Measurements from ENCODE around the gene TOR1A.
A peak's percentile ranks its signal among the peaks of the same experiment; 100 is the strongest.

TOR1A gene

GRCh38 chr9:129845373-129845772 is 21.4 kb upstream of the TOR1A start:
- Histone ChIP-seq H3K4me1 (ENCODE audit: control insufficient read depth, low read length) (no peaks in the 10 kb centered on the region), H3K27me3 (ENCODE audit: control insufficient read depth, low read length) (no peaks in the 10 kb centered on the region), H3K27ac (ENCODE audit: low read depth, low read length) (no peak overlapping the region), H3K79me2 (ENCODE audit: control insufficient read depth, low read length) (no peaks in the 10 kb centered on the region), H3F3A (ENCODE audit: control insufficient read depth, insufficient read depth) (no peaks in the 10 kb centered on the region), H3K9me3 (ENCODE audit: control insufficient read depth, insufficient read depth, low read length) (no peaks in the 10 kb centered on the region), H3K9me2 (replicated peaks; ENCODE audit: control insufficient read depth, low read length) (no peaks in the 10 kb centered on the region), H3K4me2 (ENCODE audit: low read length) (no peak overlapping the region), H4K20me1 (ENCODE audit: control insufficient read depth, insufficient read depth, low read depth, low read length) (no peaks in the 10 kb centered on the region), H3K4me3 (ENCODE audit: low read length) (no peak overlapping the region), H3K36me3 (ENCODE audit: control insufficient read depth, low read length) (no peaks in the 10 kb centered on the region)
- TF ChIP-seq CTCF (IDR thresholded peaks at IDR 0.05; ENCODE audit: low read depth, low read length, poor library complexity, severe bottlenecking) (no peak), EZH2phosphoT487 (IDR thresholded peaks at IDR 0.05; ENCODE audit: borderline replicate concordance, low read length) (no peak)

GRCh38 chr9:129841071-129841470 is 17.1 kb upstream of the TOR1A start:
- H3K27ac ChIP-seq (ENCODE audit: low read depth, low read length): no peak overlapping the region
- no peaks in the 10 kb centered on the region for H3K27me3 ChIP-seq (ENCODE audit: control insufficient read depth, low read length)
- TF ChIP-seq EZH2phosphoT487 (IDR thresholded peaks at IDR 0.05; ENCODE audit: borderline replicate concordance, low read length): no peak
- TF ChIP-seq CTCF (IDR thresholded peaks at IDR 0.05; ENCODE audit: low read depth, low read length, poor library complexity, severe bottlenecking): no peak
- no peak overlapping the region for H3K4me3 ChIP-seq (ENCODE audit: low read length)
- no peaks in the 10 kb centered on the region for H3K36me3 ChIP-seq (ENCODE audit: control insufficient read depth, low read length)
- no peaks in the 10 kb centered on the region for H3K9me3 ChIP-seq (ENCODE audit: control insufficient read depth, insufficient read depth, low read length)
- no peaks in the 10 kb centered on the region for H3K9me2 ChIP-seq (replicated peaks; ENCODE audit: control insufficient read depth, low read length)
- peaks cover 26% of the 10 kb centered on the region for H3K4me1 ChIP-seq (ENCODE audit: control insufficient read depth, low read length)
- no peaks in the 10 kb centered on the region for H4K20me1 ChIP-seq (ENCODE audit: control insufficient read depth, insufficient read depth, low read depth, low read length)
- no peak overlapping the region for H3K4me2 ChIP-seq (ENCODE audit: low read length)
- H3K79me2 ChIP-seq (ENCODE audit: control insufficient read depth, low read length): peaks cover 16% of the 10 kb centered on the region
- H3F3A ChIP-seq (ENCODE audit: control insufficient read depth, insufficient read depth): peaks cover 3% of the 10 kb centered on the region; the same call in 1 of the 2 replicates

GRCh38 chr9:129840034-129840433 is 16.1 kb upstream of the TOR1A start:
- Histone ChIP-seq H3K9me3 (ENCODE audit: control insufficient read depth, insufficient read depth, low read length) (no peaks in the 10 kb centered on the region), H4K20me1 (ENCODE audit: control insufficient read depth, insufficient read depth, low read depth, low read length) (no peaks in the 10 kb centered on the region), H3K4me2 (ENCODE audit: low read length) (peak overlapping the region; percentile 28), H3K4me3 (ENCODE audit: low read length) (no peak overlapping the region), H3K9me2 (replicated peaks; ENCODE audit: control insufficient read depth, low read length) (no peaks in the 10 kb centered on the region), H3K27ac (ENCODE audit: low read depth, low read length) (no peak overlapping the region), H3K27me3 (ENCODE audit: control insufficient read depth, low read length) (no peaks in the 10 kb centered on the region), H3K4me1 (ENCODE audit: control insufficient read depth, low read length) (peaks cover 29% of the 10 kb centered on the region), H3F3A (ENCODE audit: control insufficient read depth, insufficient read depth) (peaks cover 3% of the 10 kb centered on the region; the same call in 1 of the 2 replicates), H3K36me3 (ENCODE audit: control insufficient read depth, low read length) (peaks cover 4% of the 10 kb centered on the region; the same call in 1 of the 2 replicates), H3K79me2 (ENCODE audit: control insufficient read depth, low read length) (peaks cover 23% of the 10 kb centered on the region)
- TF ChIP-seq CTCF (IDR thresholded peaks at IDR 0.05; ENCODE audit: low read depth, low read length, poor library complexity, severe bottlenecking): no peak
- TF ChIP-seq EZH2phosphoT487 (IDR thresholded peaks at IDR 0.05; ENCODE audit: borderline replicate concordance, low read length): no peak
